Measurements from ENCODE around the gene KRTAP12-1. TPM values are rescaled to one million over a fixed set of nuclear protein-coding genes. Genes with fewer than 3 reads are reported as not detected.
"Not testable (repeated sequence)": the region's sequence is repeated elsewhere in the genome, so short reads cannot be mapped to it uniquely, and the experiment has no call there.

KRTAP12-1 gene
- total and polyA plus RNA-seq, 3 donors from 2014 or later: not detected

DNA sequence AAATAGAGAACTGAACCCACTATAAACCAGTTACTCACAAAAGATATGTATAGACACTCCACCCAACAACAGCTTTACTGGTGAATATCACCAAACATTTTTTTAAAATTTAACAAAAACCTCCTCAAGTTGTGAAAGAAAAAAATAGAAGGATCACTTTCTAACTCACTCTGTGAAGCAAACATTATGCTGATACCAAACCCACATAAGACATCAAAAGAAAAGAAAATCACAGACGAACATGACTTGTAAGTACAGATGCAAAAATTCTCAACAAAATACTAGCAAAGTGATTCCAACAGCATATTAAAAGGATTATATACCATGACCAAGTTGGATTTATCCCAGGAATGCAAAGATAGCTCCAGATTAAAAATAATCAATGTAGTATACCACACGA, 9.7 kb upstream of the KRTAP12-1 start:
- DNase-seq: no peak
- no peaks in the 10 kb centered on the region for H3K9me3 ChIP-seq
- H3K27me3 ChIP-seq: no peaks in the 10 kb centered on the region
- intact Hi-C loops (cut with DNase I; ENCODE audit: low total_unique reads): no loop called here
- 80 to 82% methylated on average over 2 of the region's 2 CpGs for WGBS, 2 donors
- no peaks in the 10 kb centered on the region for H3K4me1 ChIP-seq
- H3K36me3 ChIP-seq (ENCODE audit: low read depth, missing control alignments): no peaks in the 10 kb centered on the region
- no peak overlapping the region for H3K4me3 ChIP-seq
- no peak overlapping the region for H3K27ac ChIP-seq
- TF ChIP-seq POLR2A (IDR thresholded peaks at IDR 0.05) (no peak), CTCF (IDR thresholded peaks at IDR 0.05) (no peak)

DNA sequence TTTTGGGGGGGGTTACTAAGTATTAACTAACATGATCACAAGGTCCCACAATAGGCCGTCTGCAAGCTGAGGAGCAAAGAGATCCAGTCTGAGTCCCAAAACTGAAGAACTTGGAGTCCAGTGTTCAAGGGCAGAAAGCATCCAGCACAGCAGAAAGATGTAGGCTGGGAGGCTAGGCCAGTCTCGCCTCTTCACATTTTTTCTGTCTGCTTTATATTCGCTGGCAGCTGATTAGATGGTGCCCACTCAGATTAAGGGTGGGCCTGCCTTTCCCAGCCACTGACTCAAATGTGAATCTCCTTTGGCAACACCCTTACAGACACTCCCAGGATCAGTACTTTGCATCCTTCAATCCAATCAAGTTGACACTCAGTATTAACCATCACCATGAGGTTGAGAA, 7.8 kb upstream of the KRTAP12-1 start:
- 60 to 79% methylated on average over 3 of the region's 3 CpGs for WGBS, 2 donors
- H3K27me3 ChIP-seq; H3K9me3 ChIP-seq; H3K36me3 ChIP-seq (ENCODE audit: low read depth, missing control alignments); intact Hi-C loops (cut with DNase I; ENCODE audit: low total_unique reads); H3K27ac ChIP-seq; DNase-seq; H3K4me1 ChIP-seq; H3K4me3 ChIP-seq: not testable (repeated sequence)

GRCh38 chr21:44687671-44688070, 5.7 kb upstream of the KRTAP12-1 start:
- TF ChIP-seq POLR2A (IDR thresholded peaks at IDR 0.05): no peak
- no peak for TF ChIP-seq CTCF (IDR thresholded peaks at IDR 0.05)
- Histone ChIP-seq H3K36me3 (ENCODE audit: low read depth, missing control alignments) (no peaks in the 10 kb centered on the region), H3K4me3 (no peak overlapping the region), H3K27ac (no peak overlapping the region), H3K27me3 (no peaks in the 10 kb centered on the region), H3K9me3 (no peaks in the 10 kb centered on the region), H3K4me1 (no peaks in the 10 kb centered on the region)
- no peak for DNase-seq
- WGBS, 2 donors: 45 to 46% methylated on average over 11 of the region's 11 CpGs
- intact Hi-C loops (cut with DNase I; ENCODE audit: low total_unique reads): no loop called here

- Histone ChIP-seq H3K27me3 (no peaks in the 10 kb centered on the region), H3K9me3 (no peaks in the 10 kb centered on the region), H3K4me1 (no peaks in the 10 kb centered on the region), H3K36me3 (ENCODE audit: low read depth, missing control alignments) (no peaks in the 10 kb centered on the region), H3K4me3 (no peak overlapping the region), H3K27ac (no peak overlapping the region)
- DNase-seq: no peak
- WGBS, 2 donors: 76 to 77% methylated on average over 25 of the region's 25 CpGs
- intact Hi-C loops (cut with DNase I; ENCODE audit: low total_unique reads): no loop called here
- TF ChIP-seq POLR2A (IDR thresholded peaks at IDR 0.05) (no peak), CTCF (IDR thresholded peaks at IDR 0.05) (no peak)
Measured at GRCh38 chr21:44686843-44687561, 5.0 kb upstream of the KRTAP12-1 start.

GRCh38 chr21:44686000-44686781, 4.2 kb upstream of the KRTAP12-1 start:
- intact Hi-C loops (cut with DNase I; ENCODE audit: low total_unique reads): no loop called here
- Histone ChIP-seq H3K36me3 (ENCODE audit: low read depth, missing control alignments) (no peaks in the 10 kb centered on the region), H3K27ac (no peak overlapping the region), H3K27me3 (no peaks in the 10 kb centered on the region), H3K4me3 (no peak overlapping the region), H3K4me1 (no peaks in the 10 kb centered on the region), H3K9me3 (no peaks in the 10 kb centered on the region)
- TF ChIP-seq CTCF (IDR thresholded peaks at IDR 0.05): no peak
- TF ChIP-seq POLR2A (IDR thresholded peaks at IDR 0.05): no peak
- 50% methylated on average over 8 to 12 of the region's 14 CpGs for WGBS, 2 donors
- no peak for DNase-seq

DNA sequence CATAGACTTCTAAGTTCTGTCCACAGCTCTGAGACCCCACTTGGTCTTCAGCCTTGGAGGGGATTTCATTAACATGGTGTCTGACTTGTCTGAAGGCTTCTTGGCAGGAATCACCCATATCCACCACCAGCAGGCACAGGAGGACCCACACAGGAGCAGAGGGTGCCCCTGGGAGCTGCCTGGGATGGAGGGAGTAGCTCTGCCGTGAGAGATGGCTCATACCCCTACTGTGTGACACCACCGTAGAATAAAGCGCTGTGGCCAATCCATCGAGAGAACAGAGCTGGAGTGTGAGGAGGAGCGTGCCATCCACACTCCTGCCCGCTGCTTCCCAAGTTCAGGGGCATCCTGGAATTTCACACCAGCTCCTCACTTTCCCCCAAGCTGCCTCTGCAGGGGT, 3.1 kb upstream of the KRTAP12-1 start:
- 67 to 78% methylated on average over 3 to 6 of the region's 6 CpGs for WGBS, 2 donors
- H3K27me3 ChIP-seq; H3K9me3 ChIP-seq; intact Hi-C loops (cut with DNase I; ENCODE audit: low total_unique reads); H3K4me3 ChIP-seq; H3K27ac ChIP-seq; DNase-seq; H3K4me1 ChIP-seq; H3K36me3 ChIP-seq (ENCODE audit: low read depth, missing control alignments): not testable (repeated sequence)

Measured in testis (tissue), 3 donors.